ENCODE measurements around the gene ZNF488. TPM values are rescaled to one million over a fixed set of nuclear protein-coding genes. Genes with fewer than 3 reads are reported as not detected.

The ZNF488 gene
- total RNA-seq, 1 donor = 0.18 TPM

GRCh38 chr10:47335906-47336305, 48.2 kb downstream of the ZNF488 start:
- no peak for DNase-seq (ENCODE audit: low read depth)
- TF ChIP-seq CTCF (IDR thresholded peaks at IDR 0.05; ENCODE audit: insufficient read depth, low read length) = no peak
- H3K4me3 ChIP-seq (ENCODE audit: low read depth, low read length) = no peak overlapping the region

GRCh38 chr10:47334466-47335295, 49.4 kb downstream of the ZNF488 start:
- DNase-seq (ENCODE audit: low read depth) = no peak
- no peak for TF ChIP-seq CTCF (IDR thresholded peaks at IDR 0.05; ENCODE audit: insufficient read depth, low read length)

GRCh38 chr10:47333532-47333931, 50.6 kb downstream of the ZNF488 start:
- no peak overlapping the region for H3K4me3 ChIP-seq (ENCODE audit: low read depth, low read length)
- no peak for DNase-seq (ENCODE audit: low read depth)
- TF ChIP-seq CTCF (IDR thresholded peaks at IDR 0.05; ENCODE audit: insufficient read depth, low read length) = no peak

More at GRCh38 chr10:47334466-47335295, 49.4 kb downstream of the ZNF488 start:
- no peak overlapping the region for H3K4me3 ChIP-seq (ENCODE audit: low read depth, low read length)

- DNase-seq (ENCODE audit: low read depth) = no peak
- no peak for TF ChIP-seq CTCF (IDR thresholded peaks at IDR 0.05; ENCODE audit: insufficient read depth, low read length)
- H3K4me3 ChIP-seq (ENCODE audit: low read depth, low read length) = no peak overlapping the region
Observed at GRCh38 chr10:47332946-47333345, 51.1 kb downstream of the ZNF488 start.

GRCh38 chr10:47332371-47332770, 51.7 kb downstream of the ZNF488 start:
- no peak for TF ChIP-seq CTCF (IDR thresholded peaks at IDR 0.05; ENCODE audit: insufficient read depth, low read length)
- DNase-seq (ENCODE audit: low read depth) = no peak
- no peak overlapping the region for H3K4me3 ChIP-seq (ENCODE audit: low read depth, low read length)

- no peak overlapping the region for H3K4me3 ChIP-seq (ENCODE audit: low read depth, low read length)
- TF ChIP-seq CTCF (IDR thresholded peaks at IDR 0.05; ENCODE audit: insufficient read depth, low read length) = no peak
- no peak for DNase-seq (ENCODE audit: low read depth)
Observed at GRCh38 chr10:47331954-47332353, 52.1 kb downstream of the ZNF488 start.
